Osteocyte (in vitro differentiated cells): ENCODE results near the gene C1orf198. TPM values are rescaled to one million over a fixed set of nuclear protein-coding genes. Genes with fewer than 3 reads are reported as not detected.
A peak's percentile ranks its signal among the peaks of the same experiment; 100 is the strongest.

ENCODE experiments used
- DNase-seq: peaks from one replicate; pipeline ENCODE4 v3.0.0; 2021; ENCODE audit warnings: mixed read lengths; ENCODE audit not compliant: unreplicated experiment; ENCODE audit errors: extremely low spot score
- H3K27ac Mint-ChIP-seq: one replicate; pipeline ENCODE4 v1.8.0; 2021; ENCODE audit warnings: mild to moderate bottlenecking, mixed read lengths; ENCODE audit not compliant: unreplicated experiment
- H3K27me3 Mint-ChIP-seq: one replicate; pipeline ENCODE4 v1.8.0; 2021; ENCODE audit warnings: mixed read lengths; ENCODE audit not compliant: unreplicated experiment
- H3K36me3 Mint-ChIP-seq: one replicate; pipeline ENCODE4 v1.8.0; 2021; ENCODE audit warnings: mixed read lengths; ENCODE audit not compliant: unreplicated experiment
- H3K4me1 Mint-ChIP-seq: one replicate; pipeline ENCODE4 v1.8.0; 2021; ENCODE audit warnings: mixed read lengths; ENCODE audit not compliant: unreplicated experiment
- H3K4me3 Mint-ChIP-seq: one replicate; pipeline ENCODE4 v1.8.0; 2021; ENCODE audit warnings: mild to moderate bottlenecking, moderate library complexity, mixed read lengths; ENCODE audit not compliant: unreplicated experiment
- H3K9me3 Mint-ChIP-seq: one replicate; pipeline ENCODE4 v1.8.0; 2021; ENCODE audit warnings: mixed read lengths; ENCODE audit not compliant: unreplicated experiment
- CTCF ChIP-seq: fragments of 200-600 bp; sonication (generic); IDR thresholded peaks from 2 replicates; pipeline ENCODE4 v1.5.0; 2021; ENCODE audit warnings: antibody characterized with exemption, mild to moderate bottlenecking, moderate library complexity
- total RNA-seq: library from RNA; stranded (reverse); gene quantifications from 2 replicates; pipeline ENCODE4 v1.2.1, GENCODE V29; 2021

C1orf198 gene
- total RNA-seq, 1 donor from 2014 or later, result 281 TPM

DNA sequence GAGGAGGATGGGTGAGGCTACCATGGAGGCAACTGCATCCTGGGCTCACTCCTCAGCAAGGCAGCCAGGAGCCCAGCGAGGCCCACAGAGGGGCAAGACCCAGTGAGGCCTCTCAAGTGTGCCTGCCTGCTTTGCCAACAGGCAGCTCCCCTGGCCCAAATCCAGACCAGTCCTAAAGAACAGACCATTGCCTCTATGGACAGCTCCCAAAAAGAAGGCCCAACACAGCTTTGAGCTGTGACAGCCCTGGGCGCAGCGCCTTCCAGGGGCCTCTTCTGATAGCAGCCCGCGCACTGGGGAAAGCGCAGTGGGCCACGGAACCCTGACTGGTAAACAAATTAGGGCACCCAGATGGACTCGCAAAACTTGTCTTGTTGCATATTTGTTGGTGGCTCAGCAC is 25.5 kb downstream of the C1orf198 start:
- Mint-ChIP-seq H3K4me3 (no peak overlapping the region), H3K4me1 (peaks cover 55% of the 10 kb centered on the region), H3K27me3 (no peaks in the 10 kb centered on the region), H3K36me3 (peaks cover 73% of the 10 kb centered on the region), H3K9me3 (no peaks in the 10 kb centered on the region), H3K27ac (no peak overlapping the region)
- no peak for TF ChIP-seq CTCF
- DNase-seq, result no peak

GRCh38 chr1:230839173-230839572 is 29.1 kb downstream of the C1orf198 start:
- H3K36me3 Mint-ChIP-seq, result peaks cover 77% of the 10 kb centered on the region
- no peaks in the 10 kb centered on the region for H3K9me3 Mint-ChIP-seq
- H3K4me3 Mint-ChIP-seq, result no peak overlapping the region
- H3K4me1 Mint-ChIP-seq, result peaks cover 39% of the 10 kb centered on the region
- H3K27me3 Mint-ChIP-seq, result no peaks in the 10 kb centered on the region
- no peak for TF ChIP-seq CTCF
- no peak for DNase-seq
- no peak overlapping the region for H3K27ac Mint-ChIP-seq

GRCh38 chr1:230836793-230837192 is 31.5 kb downstream of the C1orf198 start:
- Mint-ChIP-seq H3K9me3 (peaks cover 4% of the 10 kb centered on the region), H3K4me1 (peaks cover 37% of the 10 kb centered on the region), H3K36me3 (peaks cover 62% of the 10 kb centered on the region), H3K27ac (no peak overlapping the region), H3K27me3 (no peaks in the 10 kb centered on the region), H3K4me3 (no peak overlapping the region)
- TF ChIP-seq CTCF, result no peak
- DNase-seq, result no peak

GRCh38 chr1:230836347-230836746 is 32.0 kb downstream of the C1orf198 start:
- peak; percentile 11 for DNase-seq
- H3K36me3 Mint-ChIP-seq, result peaks cover 57% of the 10 kb centered on the region
- no peak for TF ChIP-seq CTCF
- H3K27me3 Mint-ChIP-seq, result no peaks in the 10 kb centered on the region
- no peak overlapping the region for H3K27ac Mint-ChIP-seq
- H3K4me3 Mint-ChIP-seq, result no peak overlapping the region
- H3K9me3 Mint-ChIP-seq, result peaks cover 4% of the 10 kb centered on the region
- peaks cover 34% of the 10 kb centered on the region for H3K4me1 Mint-ChIP-seq

DNA sequence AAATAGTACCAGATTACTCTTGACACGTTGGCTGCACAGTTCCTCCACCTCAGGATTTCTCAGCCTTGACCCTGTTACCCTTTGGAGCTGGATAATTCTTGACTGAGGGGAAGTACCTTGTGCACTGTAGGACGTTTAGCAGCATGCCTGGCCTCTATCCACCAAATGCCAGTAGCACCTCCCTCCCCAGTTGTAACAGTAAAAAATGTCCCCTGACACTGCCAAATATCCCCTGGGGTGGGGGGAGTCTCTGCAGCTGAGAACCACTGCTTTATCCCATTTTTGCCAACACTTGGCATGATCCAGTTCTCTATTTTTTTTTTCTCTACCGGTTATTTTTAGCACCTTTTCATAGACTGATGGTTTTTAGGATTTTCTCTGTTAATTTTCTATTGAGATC is 34.0 kb downstream of the C1orf198 start:
- no peak overlapping the region for H3K27ac Mint-ChIP-seq
- no peak overlapping the region for H3K4me3 Mint-ChIP-seq
- peaks cover 4% of the 10 kb centered on the region for H3K9me3 Mint-ChIP-seq
- DNase-seq, result peak; percentile 25
- H3K36me3 Mint-ChIP-seq, result peaks cover 39% of the 10 kb centered on the region
- H3K4me1 Mint-ChIP-seq, result peaks cover 26% of the 10 kb centered on the region
- TF ChIP-seq CTCF, result no peak
- no peaks in the 10 kb centered on the region for H3K27me3 Mint-ChIP-seq
